GM18870 (cell line): ENCODE data around the gene GRIK4.
"Not testable (repeated sequence)": the region's sequence is repeated elsewhere in the genome, so short reads cannot be mapped to it uniquely, and the experiment has no call there.

Source experiments
- ATAC-seq: cut with Tn5 transposase; IDR thresholded peaks from one replicate; pipeline ENCODE4 v1.9.1; 2021; ENCODE audit warnings: moderate library complexity; ENCODE audit not compliant: unreplicated experiment

GRIK4 gene

DNA sequence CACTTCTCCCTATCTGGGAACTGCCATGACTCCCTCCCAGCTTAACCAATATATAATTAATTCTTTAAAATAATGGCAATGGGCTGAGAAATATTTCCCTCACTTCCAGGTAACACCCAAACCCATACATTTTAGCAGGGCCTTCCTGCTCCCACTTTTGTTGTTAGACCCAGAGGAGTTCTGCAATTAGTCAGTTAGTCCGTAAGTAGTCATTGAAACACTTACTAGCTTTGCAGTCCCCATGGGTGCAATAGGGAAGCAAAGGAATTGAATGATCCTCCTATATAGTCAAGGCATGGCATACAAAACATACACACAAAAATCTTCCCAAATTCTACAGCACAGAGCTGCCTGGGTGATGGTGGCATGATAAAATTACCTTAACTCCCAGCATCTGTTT is 258.4 kb downstream of the GRIK4 start:
- no peak for ATAC-seq

- no peak for ATAC-seq
Measured at GRCh38 chr11:120771551-120772060, 260.1 kb downstream of the GRIK4 start.

DNA sequence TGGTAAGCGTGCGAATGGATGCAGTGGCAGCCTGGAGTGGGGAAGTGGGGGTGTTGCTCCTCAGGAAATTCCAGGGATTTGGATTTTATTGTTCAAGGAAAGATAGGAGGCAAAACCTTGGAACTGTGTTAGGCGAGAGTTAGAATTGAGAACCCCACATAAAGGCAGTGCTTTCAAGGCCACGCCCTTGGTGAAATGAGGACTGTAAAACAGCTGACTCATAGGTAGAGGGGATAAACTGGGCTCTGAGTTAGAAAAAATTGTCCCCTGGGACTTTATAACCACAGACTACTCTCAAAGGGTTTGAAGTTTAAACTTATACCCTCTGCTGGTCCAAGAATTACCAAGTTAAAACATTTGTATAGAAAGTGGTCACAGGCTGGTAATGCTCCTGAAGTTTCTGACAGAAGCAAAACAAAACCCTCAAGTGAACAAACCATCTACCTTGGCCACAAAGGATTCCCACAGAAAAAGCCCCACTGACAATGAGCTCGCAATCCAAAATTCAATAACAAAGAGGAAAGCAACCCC is 262.0 kb downstream of the GRIK4 start:
- ATAC-seq, result peak; percentile 75

DNA sequence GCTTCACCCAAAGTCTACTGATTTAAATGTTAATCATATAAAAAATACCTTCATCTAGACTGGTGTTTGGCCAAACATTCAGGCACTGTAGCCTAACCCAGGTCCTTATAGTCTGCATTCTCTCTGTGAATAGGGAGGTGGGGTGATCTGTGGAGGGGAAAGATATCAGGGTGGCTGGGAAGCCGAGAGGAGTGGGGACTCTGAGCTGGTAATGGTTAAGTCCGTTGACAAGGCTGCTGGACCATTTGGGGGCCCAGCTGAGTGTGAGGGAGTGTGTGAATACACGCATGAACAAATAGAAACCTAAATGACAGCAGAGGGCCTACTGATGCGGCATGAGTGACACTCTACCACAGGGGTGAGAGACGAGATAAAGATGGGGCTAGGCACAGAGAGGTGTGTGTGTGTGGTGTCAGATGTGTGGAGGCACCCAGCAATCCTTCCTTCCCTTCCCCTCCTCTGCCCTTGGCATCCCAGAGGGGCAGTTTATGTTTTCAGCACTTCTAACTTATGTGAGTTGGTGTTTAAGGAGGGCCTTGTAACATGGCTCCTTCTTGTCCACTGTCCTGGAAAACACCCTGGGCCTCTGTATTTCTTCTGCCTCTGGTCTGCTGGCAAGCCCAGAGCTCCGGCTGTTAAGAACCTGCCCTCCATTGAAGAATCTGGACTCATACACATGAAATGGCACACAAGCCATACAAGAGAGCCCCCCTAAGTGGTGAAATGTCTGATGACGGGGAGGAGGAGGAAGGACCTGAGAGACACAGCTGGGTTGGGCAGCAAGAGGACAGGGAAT is 263.2 kb downstream of the GRIK4 start:
- no peak for ATAC-seq

- no peak for ATAC-seq
Measured at GRCh38 chr11:120775986-120776951, 264.7 kb downstream of the GRIK4 start.

- ATAC-seq, result no peak
Measured at GRCh38 chr11:120778685-120779490, 267.3 kb downstream of the GRIK4 start.

DNA sequence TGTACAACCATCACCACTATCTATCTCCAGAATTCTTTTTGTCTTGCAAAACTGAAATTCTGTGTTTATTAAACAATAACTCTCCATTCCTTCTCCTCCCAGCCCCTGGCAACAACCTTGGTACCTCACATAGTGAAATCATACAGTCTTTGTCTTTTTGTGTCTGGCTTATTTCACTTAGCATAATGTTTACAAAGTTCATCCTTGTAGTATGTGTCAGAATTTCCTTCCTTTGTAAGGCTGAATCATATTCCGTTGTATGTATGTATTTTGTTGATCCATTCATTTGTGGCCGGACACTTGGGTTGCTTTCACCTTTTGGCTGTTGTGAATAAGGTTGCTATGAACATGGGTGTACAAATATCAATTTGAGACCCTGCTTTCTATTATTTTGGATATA is 268.7 kb downstream of the GRIK4 start:
- no peak for ATAC-seq

- ATAC-seq, result no peak
Measured at GRCh38 chr11:120781486-120782120, 270.1 kb downstream of the GRIK4 start.

DNA sequence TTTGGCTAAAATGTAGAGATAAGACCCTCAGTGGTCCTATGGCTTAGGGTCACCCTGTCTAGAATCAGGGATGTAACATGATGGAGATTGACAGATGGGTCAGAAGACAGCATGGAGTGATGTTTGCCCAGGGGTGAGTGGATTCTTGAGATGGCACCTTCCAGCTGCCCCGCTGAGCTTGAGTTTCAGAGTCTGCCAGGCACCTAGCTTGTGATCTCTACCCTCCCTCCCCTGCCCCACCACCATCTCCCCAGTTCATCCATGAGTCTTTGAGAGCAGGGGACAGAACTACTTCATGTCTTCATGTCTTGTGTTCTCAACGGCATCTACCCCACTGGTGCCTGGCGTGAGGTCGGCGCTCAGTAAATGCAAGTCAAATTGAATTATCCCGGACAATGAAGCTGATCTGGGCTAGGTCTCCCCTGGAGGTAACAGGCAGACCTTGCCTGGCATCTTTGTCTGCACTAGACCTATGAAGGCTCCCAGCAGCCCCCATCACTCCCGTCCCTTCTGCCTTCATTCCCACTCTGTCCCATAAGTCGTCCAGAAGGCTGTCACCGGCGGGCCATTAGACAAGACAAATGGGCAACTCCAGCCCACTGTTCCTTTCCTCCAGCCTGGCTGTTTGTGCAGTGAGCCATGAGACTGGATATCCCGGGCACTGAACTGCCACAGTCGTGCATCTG is 273.2 kb downstream of the GRIK4 start:
- no peak for ATAC-seq

DNA sequence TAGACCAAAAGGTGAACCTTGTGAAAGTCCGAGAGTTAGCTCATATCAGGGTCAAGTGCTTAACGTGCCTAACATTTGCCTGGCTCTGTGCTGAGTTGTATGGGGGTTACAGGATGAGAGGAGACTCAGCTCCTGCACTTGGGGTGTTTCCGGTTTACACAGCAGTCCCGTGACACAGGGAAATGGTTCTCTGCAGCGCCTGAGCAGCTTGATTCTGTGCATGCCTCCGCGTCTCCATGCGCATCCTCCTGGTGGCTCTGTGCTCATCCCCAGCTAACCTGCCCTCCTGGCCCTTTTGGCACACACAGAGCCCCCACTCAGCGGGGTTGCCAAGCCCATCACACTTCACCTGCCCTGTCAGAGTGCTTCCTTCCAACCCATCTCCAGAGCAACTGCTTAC is 274.0 kb downstream of the GRIK4 start:
- ATAC-seq, result no peak

GRCh38 chr11:120786206-120786735 is 274.7 kb downstream of the GRIK4 start:
- no peak for ATAC-seq

- ATAC-seq, result not testable (repeated sequence)
Measured at GRCh38 chr11:120787224-120787623, 275.7 kb downstream of the GRIK4 start.

GRCh38 chr11:120789391-120789790 is 277.8 kb downstream of the GRIK4 start:
- ATAC-seq, result no peak

DNA sequence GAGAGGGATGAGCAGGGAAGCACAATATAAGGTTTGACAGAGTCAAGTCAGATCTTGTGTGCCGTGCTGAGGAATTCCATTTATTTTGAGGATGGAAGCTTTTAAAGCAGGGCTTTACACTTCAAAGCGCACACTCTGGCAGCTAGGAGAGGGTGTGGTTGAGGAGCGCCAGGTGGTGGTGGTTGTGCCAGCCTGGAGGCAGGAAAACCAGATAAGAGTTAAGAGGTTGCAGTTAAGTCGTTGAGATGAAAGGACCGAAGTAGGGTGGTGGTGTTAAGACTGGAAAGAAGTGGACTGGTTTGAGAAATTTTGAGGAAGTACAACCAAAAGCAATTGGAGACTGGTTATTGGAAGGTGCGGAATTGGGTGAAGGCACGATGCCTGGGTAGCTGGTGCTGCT is 280.8 kb downstream of the GRIK4 start:
- ATAC-seq, result no peak

DNA sequence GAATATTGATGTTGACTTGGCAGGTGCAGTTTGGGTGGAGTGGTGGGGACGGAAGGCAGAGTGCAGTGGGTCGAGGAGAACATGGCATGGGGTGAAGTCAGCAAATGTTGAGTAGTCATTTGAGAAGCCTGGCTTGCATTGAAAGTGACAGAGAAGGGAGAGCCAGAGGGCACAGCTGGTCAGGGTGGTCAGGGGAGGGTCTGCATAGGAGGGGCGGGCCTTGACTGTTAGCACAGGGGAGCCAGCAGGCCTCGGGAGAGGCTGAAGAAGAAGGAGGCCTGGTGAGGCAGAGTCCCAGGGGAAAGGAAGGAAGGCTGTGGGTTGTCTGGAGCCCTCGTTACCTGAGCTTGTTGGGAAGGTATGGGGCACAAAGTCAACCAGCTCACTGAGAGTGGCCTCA is 281.6 kb downstream of the GRIK4 start:
- ATAC-seq, result no peak

DNA sequence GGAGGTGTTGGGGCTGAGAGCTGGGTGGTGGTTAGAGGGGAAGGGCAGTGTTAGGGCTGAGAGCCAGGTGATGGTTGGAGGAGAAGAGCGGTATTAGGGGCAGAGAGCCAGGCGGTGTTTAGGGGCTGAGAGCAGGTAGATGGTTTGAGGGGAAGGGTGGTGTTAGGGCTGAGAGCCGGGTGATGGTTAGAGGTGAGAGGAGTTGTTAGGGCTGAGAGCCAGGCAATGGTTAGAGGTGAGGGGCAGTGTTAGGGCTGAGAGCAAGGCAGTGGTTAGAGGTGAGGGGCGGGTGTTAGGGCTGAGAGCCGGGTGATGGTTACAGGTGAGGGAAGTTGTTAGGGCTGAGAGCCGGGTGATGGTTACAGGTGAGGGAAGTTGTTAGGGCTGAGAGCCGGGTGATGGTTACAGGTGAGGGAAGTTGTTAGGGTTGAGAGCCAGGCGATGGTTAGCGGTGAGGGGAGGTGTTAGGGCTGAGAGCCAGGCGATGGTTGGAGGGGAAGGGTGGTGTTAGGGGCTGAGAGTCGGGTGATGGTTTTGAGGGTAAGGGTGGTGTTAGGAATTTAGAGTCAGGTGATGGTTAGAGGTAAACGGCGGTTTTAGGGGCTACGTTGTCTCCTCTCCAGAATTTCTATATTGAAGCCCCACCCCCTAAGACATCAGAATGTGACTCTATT is 282.4 kb downstream of the GRIK4 start:
- ATAC-seq, result no peak

DNA sequence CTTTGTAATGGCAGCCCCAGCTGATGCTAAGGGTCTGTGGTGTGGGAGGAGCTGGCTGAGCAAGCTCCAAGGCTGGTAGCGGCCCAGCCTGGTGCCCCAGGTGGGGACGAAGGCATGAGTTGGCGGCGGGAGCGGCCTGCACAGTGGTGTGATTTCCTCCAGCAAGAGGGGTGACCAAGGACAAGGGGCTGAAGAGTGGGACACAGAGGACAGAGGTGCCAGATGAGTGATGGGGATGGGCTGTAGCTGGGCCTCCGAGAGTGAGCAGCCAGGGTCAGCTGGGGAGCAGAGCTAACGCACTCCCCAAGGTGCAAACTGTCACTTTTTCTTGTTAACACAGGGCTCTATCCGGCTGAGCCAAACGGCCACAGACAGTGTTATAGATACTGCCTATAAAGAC is 283.2 kb downstream of the GRIK4 start:
- ATAC-seq, result no peak

DNA sequence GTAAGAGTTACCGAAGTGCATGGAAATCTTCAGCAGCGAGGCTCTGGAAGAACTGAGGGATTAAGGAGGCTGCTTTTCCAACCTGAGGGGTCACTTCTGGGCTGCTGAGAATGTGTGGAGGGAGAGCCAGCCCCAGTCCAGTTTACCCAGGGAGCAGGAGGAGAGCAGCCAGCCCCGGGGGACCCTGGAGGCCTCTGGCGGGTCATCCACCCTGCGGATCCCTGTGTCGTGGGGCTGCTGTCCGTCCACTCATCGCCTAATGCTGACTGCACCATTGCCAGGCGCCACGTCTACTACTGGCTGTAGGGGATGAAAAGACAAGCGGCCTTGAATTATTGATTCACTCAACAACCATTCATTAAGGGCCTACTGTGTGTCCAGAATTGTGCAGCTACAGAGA is 283.6 kb downstream of the GRIK4 start:
- ATAC-seq, result no peak

GRCh38 chr11:120797143-120797542 is 285.6 kb downstream of the GRIK4 start:
- ATAC-seq, result no peak
